ENCODE results near the gene HDC. TPM values are rescaled to one million over a fixed set of nuclear protein-coding genes. Genes with fewer than 3 reads are reported as not detected.

The HDC gene
- total and polyA plus RNA-seq, 8 donors, result 0.64 to 4.6 (median 1.6) TPM

- no peaks in the 10 kb centered on the region for H3K36me3 ChIP-seq
- intact Hi-C loops (cut with DNase I), result no loop called here
- no peak for DNase-seq
- H3K27ac ChIP-seq, result peak overlapping the region in 1 of 2 donors; percentile 43
- H3K9me3 ChIP-seq, result no peaks in the 10 kb centered on the region
- no peaks in the 10 kb centered on the region for H3K27me3 ChIP-seq
- peak; percentile 69 for ATAC-seq
- peaks cover 0 to 33% of the 10 kb centered on the region in 2 donors for H3K4me1 ChIP-seq
- H3K4me3 ChIP-seq, result no peak overlapping the region
- TF ChIP-seq CTCF (IDR thresholded peaks at IDR 0.05), result no peak
Observed at GRCh38 chr15:50257924-50258323, 7.6 kb downstream of the HDC start.

GRCh38 chr15:50257332-50257731 is 8.2 kb downstream of the HDC start:
- Histone ChIP-seq H3K4me3 (no peak overlapping the region), H3K4me1 (peaks cover 0 to 27% of the 10 kb centered on the region in 2 donors), H3K27me3 (no peaks in the 10 kb centered on the region), H3K9me3 (no peaks in the 10 kb centered on the region), H3K27ac (no peak overlapping the region), H3K36me3 (no peaks in the 10 kb centered on the region)
- TF ChIP-seq CTCF (IDR thresholded peaks at IDR 0.05), result no peak
- intact Hi-C loops (cut with DNase I), result no loop called here
- ATAC-seq, result no peak
- no peak for DNase-seq

GRCh38 chr15:50256188-50257041 is 9.1 kb downstream of the HDC start:
- Histone ChIP-seq H3K27me3 (no peaks in the 10 kb centered on the region), H3K36me3 (no peaks in the 10 kb centered on the region), H3K27ac (no peak overlapping the region), H3K9me3 (no peaks in the 10 kb centered on the region), H3K4me1 (peaks cover 0 to 25% of the 10 kb centered on the region in 2 donors), H3K4me3 (no peak overlapping the region)
- DNase-seq, result no peak
- no peak for TF ChIP-seq CTCF (IDR thresholded peaks at IDR 0.05)
- intact Hi-C loops (cut with DNase I), result no loop called here
- ATAC-seq, result peak; percentile 57

- DNase-seq, result no peak
- H3K27ac ChIP-seq, result no peak overlapping the region
- TF ChIP-seq CTCF (IDR thresholded peaks at IDR 0.05), result no peak
- H3K9me3 ChIP-seq, result no peaks in the 10 kb centered on the region
- no peaks in the 10 kb centered on the region for H3K36me3 ChIP-seq
- intact Hi-C loops (cut with DNase I), result no loop called here
- ATAC-seq, result no peak
- peaks cover 0 to 17% of the 10 kb centered on the region in 2 donors for H3K4me1 ChIP-seq
- H3K27me3 ChIP-seq, result no peaks in the 10 kb centered on the region
- H3K4me3 ChIP-seq, result no peak overlapping the region
Observed at GRCh38 chr15:50252556-50252955, 13.0 kb downstream of the HDC start.

- no peak overlapping the region for H3K4me3 ChIP-seq
- H3K27ac ChIP-seq, result no peak overlapping the region
- no peak for DNase-seq
- no peaks in the 10 kb centered on the region for H3K36me3 ChIP-seq
- no peak for ATAC-seq
- peaks cover 0 to 18% of the 10 kb centered on the region in 2 donors for H3K4me1 ChIP-seq
- intact Hi-C loops (cut with DNase I), result no loop called here
- H3K27me3 ChIP-seq, result no peaks in the 10 kb centered on the region
- no peaks in the 10 kb centered on the region for H3K9me3 ChIP-seq
- TF ChIP-seq CTCF (IDR thresholded peaks at IDR 0.05), result no peak
Observed at GRCh38 chr15:50251638-50252182, 13.8 kb downstream of the HDC start.
